Gastrocnemius medialis (tissue), 4 donors: ENCODE data around the gene MSI2. TPM values are rescaled to one million over a fixed set of nuclear protein-coding genes. Genes with fewer than 3 reads are reported as not detected.

Experiments
- ATAC-seq, 2 donors: fragments of 150-250 bp; one replicate each; pipeline ENCODE4 v1.9.1; 2016
- DNase-seq, 2 donors: peaks; one replicate each; pipeline ENCODE4 v3.0.0-alpha.2; 2019
- H3K27ac ChIP-seq, 4 donors: fragments of 200-600 bp; sonication (generic); 1 replicate in 1 of 4; 2 replicates in 3 of 4; pipeline ENCODE4 v1.5.1; 2016 to 2018; ENCODE audit warnings: mild to moderate bottlenecking in 2 of 4, moderate library complexity in 1 of 4
- H3K27me3 ChIP-seq, 3 donors: fragments of 200-600 bp; sonication (generic) in 2 of 3; 1 replicate in 1 of 3; 2 replicates in 2 of 3; pipeline versions ENCODE4 v1.5.1 to v1.6.0; 2016 to 2019; ENCODE audit warnings: mild to moderate bottlenecking in 1 of 3, moderate library complexity in 1 of 3
- H3K36me3 ChIP-seq, 2 donors: fragments of 200-600 bp; sonication (generic) in 1 of 2; one replicate each; pipeline ENCODE4 v1.5.1; 2017 to 2018
- H3K4me1 ChIP-seq, 2 donors: fragments of 200-600 bp; sonication (generic) in 1 of 2; one replicate each; pipeline ENCODE4 v1.5.1; 2016 to 2017; ENCODE audit warnings: mild to moderate bottlenecking in 2 of 2
- H3K4me3 ChIP-seq, 4 donors: fragments of 200-600 bp; sonication (generic) in 3 of 4; 1 replicate in 1 of 4; 2 replicates in 3 of 4; pipeline ENCODE4 v1.5.1; 2016 to 2019; ENCODE audit warnings: mild to moderate bottlenecking in 2 of 4
- H3K9me3 ChIP-seq, 3 donors: fragments of 200-600 bp; sonication (generic) in 2 of 3; 1 replicate in 1 of 3; 2 replicates in 2 of 3; pipeline ENCODE4 v1.5.1; 2016 to 2019
- POLR2A ChIP-seq, 2 donors: fragments of 450-650 bp; IDR thresholded peaks; one replicate each; pipeline ENCODE4 v1.6.1; 2017; ENCODE audit warnings: antibody characterized with exemption in 2 of 2, mild to moderate bottlenecking in 2 of 2, moderate library complexity in 2 of 2
- in situ Hi-C, 4 donors: fragments of 200-750 bp; cut with MboI; loops; one replicate each; pipeline versions ENCODE4 v1.15.0 to v1.8.0; 2017; ENCODE audit warnings: low sequenced_read_pairs in 4 of 4
- intact Hi-C: fragments of 100-400 bp; cut with DNase I; formaldehyde crosslinking; loops from one replicate; pipeline ENCODE4 v1.15.1; 2023; ENCODE audit warnings: low total_unique reads
- total RNA-seq, 4 donors: library from RNA; depleted of rRNA; stranded (reverse); fragments of >200 nt; gene quantifications; one replicate each; pipeline versions ENCODE4 v1.1.0 to v1.2.3, GENCODE V29; 2016
- TF ChIP-seq, protein P1 (sequence below), 5 experiments: fragments of 450-650 bp in 3 of 5; fragments of 200-600 bp in 2 of 5; sonication (generic) in 2 of 5; IDR thresholded peaks in 4 of 5; conservative IDR thresholded peaks in 1 of 5; 1 replicate in 4 of 5; 2 replicates in 1 of 5; pipeline ENCODE4 v1.5.1; 2016 to 2019; ENCODE audit warnings: antibody characterized with exemption in 5 of 5, mild to moderate bottlenecking in 3 of 5, moderate library complexity in 3 of 5

Gene MSI2
- total RNA-seq, 4 donors from 2014 or later, result 33.1 to 66.2 (median 48.5) TPM

DNA sequence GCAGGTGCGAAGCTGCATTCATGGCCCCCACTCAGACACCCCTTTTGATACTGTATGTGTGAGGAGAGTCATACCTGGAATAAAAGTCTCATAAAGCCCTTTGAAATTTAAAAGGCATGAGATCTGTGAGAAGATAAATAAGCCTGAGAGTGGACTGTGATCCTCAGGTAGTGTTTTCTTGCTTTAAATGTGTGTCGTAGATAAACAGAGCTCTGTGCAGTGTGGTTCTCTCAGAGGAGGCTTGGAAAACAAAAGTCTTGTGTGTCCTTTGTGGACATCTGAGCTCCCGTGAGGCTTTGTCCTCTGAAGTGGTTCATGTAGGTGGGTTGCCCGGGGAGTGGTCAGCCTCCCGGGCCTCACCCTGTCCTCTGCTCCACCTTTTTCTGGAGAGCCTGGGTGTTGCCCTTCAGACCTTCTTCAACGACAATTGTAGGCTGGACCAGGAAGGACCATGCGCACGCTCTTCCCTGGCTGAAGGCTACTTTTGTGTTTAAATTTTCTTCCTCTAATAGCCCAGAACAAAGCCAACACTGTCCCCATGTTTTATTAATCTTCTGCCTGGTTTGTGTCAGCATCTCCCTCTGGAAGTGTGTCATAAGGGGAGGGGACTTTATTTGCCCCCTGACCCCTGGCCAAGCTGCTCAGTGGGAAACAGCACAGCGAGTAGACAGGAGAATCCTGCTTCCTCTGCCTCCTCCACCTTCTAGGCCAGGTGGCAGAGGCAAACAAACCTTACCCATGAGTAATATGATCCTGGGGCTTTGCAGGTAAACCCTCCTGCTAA lies 151.2 kb downstream of the MSI2 start:
- ATAC-seq (no peak), DNase-seq (no peak)
- intact Hi-C loops (loop anchor here (5.0 kb wide), 1 partner anchor 120 kb away; no protein-coding TSS in a partner anchor), in situ Hi-C loops (no loop called here)
- TF ChIP-seq POLR2A (IDR thresholded peaks at IDR 0.05), result no peak
- TF ChIP-seq, protein P1, sequence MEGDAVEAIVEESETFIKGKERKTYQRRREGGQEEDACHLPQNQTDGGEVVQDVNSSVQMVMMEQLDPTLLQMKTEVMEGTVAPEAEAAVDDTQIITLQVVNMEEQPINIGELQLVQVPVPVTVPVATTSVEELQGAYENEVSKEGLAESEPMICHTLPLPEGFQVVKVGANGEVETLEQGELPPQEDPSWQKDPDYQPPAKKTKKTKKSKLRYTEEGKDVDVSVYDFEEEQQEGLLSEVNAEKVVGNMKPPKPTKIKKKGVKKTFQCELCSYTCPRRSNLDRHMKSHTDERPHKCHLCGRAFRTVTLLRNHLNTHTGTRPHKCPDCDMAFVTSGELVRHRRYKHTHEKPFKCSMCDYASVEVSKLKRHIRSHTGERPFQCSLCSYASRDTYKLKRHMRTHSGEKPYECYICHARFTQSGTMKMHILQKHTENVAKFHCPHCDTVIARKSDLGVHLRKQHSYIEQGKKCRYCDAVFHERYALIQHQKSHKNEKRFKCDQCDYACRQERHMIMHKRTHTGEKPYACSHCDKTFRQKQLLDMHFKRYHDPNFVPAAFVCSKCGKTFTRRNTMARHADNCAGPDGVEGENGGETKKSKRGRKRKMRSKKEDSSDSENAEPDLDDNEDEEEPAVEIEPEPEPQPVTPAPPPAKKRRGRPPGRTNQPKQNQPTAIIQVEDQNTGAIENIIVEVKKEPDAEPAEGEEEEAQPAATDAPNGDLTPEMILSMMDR (IDR thresholded peaks at IDR 0.05 in 4 of 5, conservative IDR thresholded peaks at IDR 0.05 in 1 of 5), result no peak
- H3K9me3 ChIP-seq, result no peaks in the 10 kb centered on the region
- no peaks in the 10 kb centered on the region for H3K27me3 ChIP-seq
- H3K4me1 ChIP-seq, result peaks cover 56 to 68% of the 10 kb centered on the region in 2 donors
- no peak overlapping the region for H3K4me3 ChIP-seq
- peak overlapping the region in 3 of 4 donors; percentile 79 to 85 (median 82) for H3K27ac ChIP-seq
- no peaks in the 10 kb centered on the region for H3K36me3 ChIP-seq

DNA sequence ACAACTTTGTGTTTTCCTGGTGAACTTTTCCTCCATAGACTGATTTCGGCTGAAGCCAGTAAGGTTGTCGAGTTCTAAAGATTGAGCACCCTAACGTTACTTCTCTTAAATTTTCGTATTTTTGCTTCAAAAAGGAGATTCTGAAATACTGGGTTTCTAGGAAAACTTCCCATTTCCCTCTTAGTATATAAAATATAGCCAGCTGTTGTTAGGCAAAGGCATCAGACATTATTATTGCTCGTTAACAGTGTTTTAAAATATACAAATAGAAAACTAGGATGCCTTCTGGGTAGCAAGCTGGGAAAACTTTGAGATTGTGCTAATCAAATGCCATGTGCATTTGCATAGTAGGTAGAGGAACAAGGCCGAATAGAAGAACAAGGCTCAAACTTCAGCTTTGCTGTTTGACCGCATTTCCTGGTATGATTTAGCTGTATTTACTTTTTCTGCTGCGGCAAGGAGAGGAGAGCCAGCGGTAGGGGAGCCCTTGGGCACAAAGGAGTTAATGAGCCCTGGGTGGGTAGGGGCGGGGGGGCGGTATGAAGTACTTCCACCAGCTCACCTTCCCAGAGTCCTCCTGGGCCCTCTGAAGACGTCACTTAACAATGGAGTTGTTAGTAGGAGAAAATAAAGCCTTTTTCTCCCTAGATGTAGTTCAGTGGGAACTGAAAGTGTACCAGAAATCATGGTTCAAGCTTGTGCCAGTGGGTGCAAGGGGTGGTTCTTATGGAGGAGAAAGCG lies 151.9 kb downstream of the MSI2 start:
- no peak for DNase-seq
- H3K9me3 ChIP-seq, result no peaks in the 10 kb centered on the region
- H3K4me1 ChIP-seq, result peaks cover 54 to 68% of the 10 kb centered on the region in 2 donors
- intact Hi-C loops (loop anchor here (5.0 kb wide), 1 partner anchor 121 kb away; no protein-coding TSS in a partner anchor), in situ Hi-C loops (no loop called here)
- H3K27ac ChIP-seq, result peak overlapping the region in 1 of 4 donors; percentile 82
- ATAC-seq, result no peak
- no peak overlapping the region for H3K4me3 ChIP-seq
- no peak for TF ChIP-seq POLR2A (IDR thresholded peaks at IDR 0.05)
- TF ChIP-seq, protein P1 (IDR thresholded peaks at IDR 0.05 in 4 of 5, conservative IDR thresholded peaks at IDR 0.05 in 1 of 5), result no peak
- no peaks in the 10 kb centered on the region for H3K36me3 ChIP-seq
- no peaks in the 10 kb centered on the region for H3K27me3 ChIP-seq

DNA sequence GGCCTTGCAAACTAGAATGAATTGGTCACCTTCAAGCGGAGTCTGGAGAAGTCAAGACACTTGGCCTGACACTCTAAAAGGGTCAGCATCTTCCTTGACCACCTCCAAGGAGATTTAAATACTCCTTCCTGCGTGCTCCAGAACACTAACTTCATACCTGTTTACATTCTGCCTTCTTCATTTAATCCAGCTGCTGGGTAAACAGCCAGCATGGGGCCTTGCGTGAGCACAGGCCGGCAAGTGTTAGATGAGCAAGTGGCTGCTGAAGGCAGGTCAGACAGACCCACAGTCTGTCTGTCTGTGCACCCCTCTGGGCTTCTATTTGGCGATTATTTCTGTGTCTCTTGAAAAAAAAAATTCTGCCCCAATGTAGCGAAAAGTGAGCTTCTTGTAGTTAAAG lies 153.8 kb downstream of the MSI2 start:
- H3K36me3 ChIP-seq, result no peaks in the 10 kb centered on the region
- ATAC-seq (no peak), DNase-seq (no peak)
- intact Hi-C loops, result no loop called here
- in situ Hi-C loops, result no loop called here
- no peaks in the 10 kb centered on the region for H3K27me3 ChIP-seq
- no peak overlapping the region for H3K27ac ChIP-seq
- TF ChIP-seq POLR2A (IDR thresholded peaks at IDR 0.05), result no peak
- TF ChIP-seq, protein P1 (IDR thresholded peaks at IDR 0.05 in 4 of 5, conservative IDR thresholded peaks at IDR 0.05 in 1 of 5), result no peak
- H3K9me3 ChIP-seq, result no peaks in the 10 kb centered on the region
- peaks cover 40 to 63% of the 10 kb centered on the region in 2 donors for H3K4me1 ChIP-seq
- no peak overlapping the region for H3K4me3 ChIP-seq

DNA sequence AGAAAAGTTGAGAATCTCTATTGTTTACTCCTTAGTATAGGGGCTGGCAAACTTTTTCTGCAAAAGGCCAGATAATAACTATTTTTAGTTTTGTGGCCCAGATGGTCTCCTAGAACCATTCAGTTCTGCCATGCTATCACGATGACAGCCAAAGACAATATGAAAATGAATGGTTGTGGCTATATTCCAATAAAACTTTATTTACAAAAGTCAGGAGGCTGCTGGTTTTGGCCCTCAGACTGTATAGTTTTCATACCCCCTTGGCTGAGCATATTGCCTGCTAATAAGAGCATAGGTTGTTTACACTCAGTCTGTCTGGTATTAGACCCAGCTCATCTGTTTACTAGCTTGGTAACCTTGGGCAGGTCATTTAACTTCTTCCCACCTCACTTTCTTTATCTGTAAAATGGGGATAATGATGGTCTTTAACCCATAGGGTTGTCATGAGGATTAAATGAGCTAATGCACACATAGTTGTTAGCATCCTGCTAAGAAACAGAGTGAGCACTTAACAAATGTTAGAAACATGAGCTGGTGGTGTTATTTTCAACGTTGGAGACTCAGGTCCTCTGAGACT lies 156.3 kb downstream of the MSI2 start:
- H3K9me3 ChIP-seq, result no peaks in the 10 kb centered on the region
- H3K4me1 ChIP-seq, result peaks cover 27 to 43% of the 10 kb centered on the region in 2 donors
- no peaks in the 10 kb centered on the region for H3K36me3 ChIP-seq
- ATAC-seq (peak in 1 of 2 donors; percentile 39), DNase-seq (no peak)
- H3K27ac ChIP-seq, result peak overlapping the region in 1 of 4 donors; percentile 7
- in situ Hi-C loops (no loop called here), intact Hi-C loops (no loop called here)
- TF ChIP-seq POLR2A (IDR thresholded peaks at IDR 0.05), result no peak
- no peaks in the 10 kb centered on the region for H3K27me3 ChIP-seq
- no peak overlapping the region for H3K4me3 ChIP-seq
